ENCODE results near the gene PAPPA2.

DNA sequence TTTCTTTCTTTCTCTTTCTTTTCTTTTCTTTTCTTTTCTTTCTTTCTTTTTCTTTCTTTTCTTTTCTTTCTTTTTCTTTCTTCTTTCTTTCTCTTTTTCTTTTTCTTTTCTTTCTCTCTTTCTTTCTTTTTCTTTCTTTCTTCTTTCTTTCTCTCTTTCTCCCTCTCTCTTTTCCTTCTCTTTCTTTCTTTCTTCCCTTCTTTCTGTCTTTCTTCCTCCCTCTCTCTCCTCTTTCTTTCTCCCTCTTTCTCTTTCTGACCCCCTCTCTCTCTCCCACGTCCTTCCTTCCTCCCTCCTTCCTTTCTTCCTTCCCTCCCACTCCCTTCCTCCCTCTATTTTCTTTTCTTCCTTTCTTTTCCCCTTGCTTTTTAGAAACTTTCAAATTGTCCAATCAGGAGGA, 333.6 kb downstream of the PAPPA2 start:
- TF ChIP-seq, protein P1, sequence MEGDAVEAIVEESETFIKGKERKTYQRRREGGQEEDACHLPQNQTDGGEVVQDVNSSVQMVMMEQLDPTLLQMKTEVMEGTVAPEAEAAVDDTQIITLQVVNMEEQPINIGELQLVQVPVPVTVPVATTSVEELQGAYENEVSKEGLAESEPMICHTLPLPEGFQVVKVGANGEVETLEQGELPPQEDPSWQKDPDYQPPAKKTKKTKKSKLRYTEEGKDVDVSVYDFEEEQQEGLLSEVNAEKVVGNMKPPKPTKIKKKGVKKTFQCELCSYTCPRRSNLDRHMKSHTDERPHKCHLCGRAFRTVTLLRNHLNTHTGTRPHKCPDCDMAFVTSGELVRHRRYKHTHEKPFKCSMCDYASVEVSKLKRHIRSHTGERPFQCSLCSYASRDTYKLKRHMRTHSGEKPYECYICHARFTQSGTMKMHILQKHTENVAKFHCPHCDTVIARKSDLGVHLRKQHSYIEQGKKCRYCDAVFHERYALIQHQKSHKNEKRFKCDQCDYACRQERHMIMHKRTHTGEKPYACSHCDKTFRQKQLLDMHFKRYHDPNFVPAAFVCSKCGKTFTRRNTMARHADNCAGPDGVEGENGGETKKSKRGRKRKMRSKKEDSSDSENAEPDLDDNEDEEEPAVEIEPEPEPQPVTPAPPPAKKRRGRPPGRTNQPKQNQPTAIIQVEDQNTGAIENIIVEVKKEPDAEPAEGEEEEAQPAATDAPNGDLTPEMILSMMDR (conservative IDR thresholded peaks at IDR 0.05): no peak
- no peak for TF ChIP-seq EZH2 (IDR thresholded peaks at IDR 0.05; ENCODE audit: low read depth)

All from PC-9 (cell line).